K562 (cell line): Measurements from ENCODE around the gene TAF8. TPM values are rescaled to one million over a fixed set of nuclear protein-coding genes. Genes with fewer than 3 reads are reported as not detected.

Source experiments
- ATF3 ChIP-seq, 2 experiments: fragments of 450-650 bp in 1 of 2; sonication (generic) in 1 of 2; formaldehyde crosslinking in 1 of 2; IDR thresholded peaks in 1 of 2; conservative IDR thresholded peaks in 1 of 2; 2 replicates each; pipeline versions ENCODE4 v1.6.1 to v1.8.1; 2016 to 2023; ENCODE audit warnings: mild to moderate bottlenecking in 2 of 2, moderate library complexity in 2 of 2, inconsistent platforms in 1 of 2, missing genetic modification reagents in 1 of 2
- DMBX1 ChIP-seq: fragments of 250-450 bp; sonication (Bioruptor Pico); IDR thresholded peaks from 2 replicates; pipeline ENCODE4 v1.8.0; 2022; ENCODE audit warnings: inconsistent platforms, mild to moderate bottlenecking, moderate library complexity, borderline replicate concordance
- HINFP ChIP-seq: fragments of 450-650 bp; conservative IDR thresholded peaks from 2 replicates; pipeline ENCODE4 v1.6.1; 2016; ENCODE audit warnings: missing genetic modification characterization, low read depth, mild to moderate bottlenecking, control low read depth, missing compliant biosample characterization
- HLTF ChIP-seq: fragments of 450-650 bp; IDR thresholded peaks from 2 replicates; pipeline ENCODE4 v1.6.1; 2016
- ILK ChIP-seq: fragments of 450-650 bp; IDR thresholded peaks from 2 replicates; pipeline ENCODE4 v1.6.1; 2016; ENCODE audit warnings: missing genetic modification characterization, low read depth, mild to moderate bottlenecking, missing compliant biosample characterization, moderate library complexity, borderline replicate concordance
- KLF1 ChIP-seq: fragments of 450-650 bp; IDR thresholded peaks from 2 replicates; pipeline ENCODE4 v1.6.1; 2016; ENCODE audit warnings: missing genetic modification characterization, missing compliant biosample characterization
- MAFF ChIP-seq: IDR thresholded peaks from 2 replicates; pipeline ENCODE4 v1.6.1; 2012; ENCODE audit warnings: low read length, improper control_type of control experiment
- MNT ChIP-seq, 2 experiments: fragments of 450-650 bp; conservative IDR thresholded peaks; 2 replicates each; pipeline ENCODE4 v1.6.1; 2017; ENCODE audit warnings: mild to moderate bottlenecking in 2 of 2, moderate library complexity in 2 of 2
- MTA1 ChIP-seq: fragments of 450-650 bp; IDR thresholded peaks from 2 replicates; pipeline ENCODE4 v1.6.1; 2017; ENCODE audit warnings: borderline replicate concordance
- MYC ChIP-seq, 2 experiments: fragments of 250-450 bp in 1 of 2; sonication (Bioruptor Pico) in 1 of 2; IDR thresholded peaks; 2 replicates each; pipeline versions ENCODE4 v1.5.1 to v1.6.1; 2012 to 2021; ENCODE audit warnings: low read depth in 2 of 2, borderline replicate concordance in 1 of 2, improper control_type of control experiment in 1 of 2, low read length in 1 of 2, mild to moderate bottlenecking in 1 of 2, moderate library complexity in 1 of 2
- MYNN ChIP-seq, 2 experiments: sonication (generic); formaldehyde crosslinking in 1 of 2; IDR thresholded peaks; 2 replicates each; pipeline versions ENCODE4 v1.5.0 to v1.6.1; 2016 to 2020; ENCODE audit warnings: antibody characterized with exemption in 1 of 2, missing genetic modification reagents in 1 of 2
- POLR3A ChIP-seq: IDR thresholded peaks from 2 replicates; pipeline ENCODE4 v1.6.1; 2011; ENCODE audit warnings: borderline replicate concordance, mild to moderate bottlenecking, moderate library complexity; ENCODE audit not compliant: insufficient read length, insufficient read depth; ENCODE audit errors: extremely low read depth
- RBFOX2 ChIP-seq: fragments of 200-400 bp; formaldehyde crosslinking; IDR thresholded peaks from 2 replicates; pipeline ENCODE4 v1.6.1; 2017; ENCODE audit warnings: low read depth, mild to moderate bottlenecking, low read length, moderate library complexity
- RBM15 ChIP-seq: fragments of 200-400 bp; formaldehyde crosslinking; IDR thresholded peaks from 2 replicates; pipeline ENCODE4 v1.6.1; 2018; ENCODE audit warnings: mild to moderate bottlenecking, low read length, moderate library complexity; ENCODE audit not compliant: insufficient read depth
- RCOR1 ChIP-seq, 2 experiments: IDR thresholded peaks; 2 replicates each; pipeline ENCODE4 v1.6.1; 2012; ENCODE audit warnings: low read depth in 2 of 2, low read length in 2 of 2, borderline replicate concordance in 1 of 2, improper control_type of control experiment in 1 of 2
- RUNX1 ChIP-seq: sonication (generic); IDR thresholded peaks from 2 replicates; pipeline ENCODE4 v1.6.1; 2016; ENCODE audit warnings: antibody characterized with exemption, low read depth
- ZC3H4 ChIP-seq: sonication (generic); formaldehyde crosslinking; IDR thresholded peaks from 2 replicates; pipeline ENCODE4 v1.9.0; 2021; ENCODE audit warnings: missing genetic modification reagents, borderline replicate concordance
- ZNF316 ChIP-seq: fragments of 450-650 bp; IDR thresholded peaks from 2 replicates; pipeline ENCODE4 v1.6.1; 2016
- ZNF512 ChIP-seq: IDR thresholded peaks from 2 replicates; pipeline ENCODE4 v1.6.1; 2016; ENCODE audit warnings: missing genetic modification characterization, missing compliant biosample characterization
- ZNF644 ChIP-seq: fragments of 200-800 bp; sonication (Bioruptor generic); IDR thresholded peaks from 2 replicates; pipeline ENCODE4 v1.6.1; 2016; ENCODE audit warnings: low read depth, missing genetic modification characterization, missing compliant biosample characterization
- polyA plus RNA-seq, 8 experiments: library from polyadenylated mRNA; depleted of rRNA in 4 of 8; stranded (reverse) in 5 of 8; unstranded in 3 of 8; fragments of >200 nt; fragmentation: Nextera tagmentation in 2 of 8; fragmentation: Illumina TruSeq in 1 of 8; extraction: Ambion mirVana in 2 of 8; extraction: Trizol in 1 of 8; gene quantifications; 2 replicates each; pipeline versions ENCODE4 v1.2.1 to v1.2.3, GENCODE V29; 2011 to 2014; ENCODE audit warnings: inconsistent platforms in 1 of 8, missing spikeins in 1 of 8
- total RNA-seq, 7 experiments: library from RNA; depleted of rRNA in 6 of 7; stranded (reverse); fragments of >200 nt in 6 of 7; fragmentation: Illumina TruSeq in 2 of 7; extraction: Trizol in 2 of 7; gene quantifications; 2 replicates each; pipeline versions ENCODE4 v1.2.1 to v1.2.3, GENCODE V29; 2011 to 2021; ENCODE audit warnings: low replicate concordance in 1 of 7

The TAF8 gene
- total and polyA plus RNA-seq, 9 of the 15 experiments (the other 6 are each of a cell fraction or from before 2014, with no cell fraction given) = 29.4 to 84.0 (median 52.6) TPM

- 0 out of 2 replicates have a peak, but pooled peaks have one; percentile 11 for TF ChIP-seq KLF1 (tag)
- TF ChIP-seq DMBX1 (CRISPR knock-in tag) = peak; percentile 18; the same call in 1 of the 2 replicates
- peak; percentile 82 for TF ChIP-seq ATF3 (IDR thresholded peaks at IDR 0.05)
- TF ChIP-seq ATF3 (CRISPR knock-in tag; conservative IDR thresholded peaks at IDR 0.05) = 0 out of 2 replicates have a peak, but pooled peaks have one; percentile 50
- no peak for TF ChIP-seq RUNX1
- TF ChIP-seq MNT (conservative IDR thresholded peaks at IDR 0.05) = 0 out of 4 replicates have a peak, but pooled peaks of 1 of the 2 experiments have one; percentile 9
- TF ChIP-seq RBM15 = no peak
- 0 out of 2 replicates have a peak, but pooled peaks have one; percentile 22 for TF ChIP-seq MYNN (IDR thresholded peaks at IDR 0.05)
- TF ChIP-seq MYNN (CRISPR knock-in tag; IDR thresholded peaks at IDR 0.05) = no peak
- no peak for TF ChIP-seq ILK (tag)
- TF ChIP-seq ZC3H4 (CRISPR knock-in tag) = no peak
- peak; percentile 51; the same call in 1 of the 2 replicates for TF ChIP-seq MTA1
- peak in 1 of 2 experiments; percentile 88; a peak in 1 of 4 replicates for TF ChIP-seq RCOR1 (IDR thresholded peaks at IDR 0.05; ENCODE audit: borderline replicate concordance in 1 of 2, low read depth in 2 of 2, low read length in 2 of 2)
- TF ChIP-seq RBFOX2 = peak; percentile 29; the same call in 1 of the 2 replicates
- TF ChIP-seq MAFF = peak; percentile 92
- TF ChIP-seq HINFP = peak; percentile 91
- no peak; the same call in 1 of the 2 replicates for TF ChIP-seq MYC (IDR thresholded peaks at IDR 0.05; ENCODE audit: low read depth, low read length)
- no peak for TF ChIP-seq MYC (CRISPR knock-in tag; IDR thresholded peaks at IDR 0.05; ENCODE audit: borderline replicate concordance, low read depth)
- TF ChIP-seq ZNF512 = no peak
- no peak for TF ChIP-seq POLR3A
- no peak for TF ChIP-seq HLTF
- no peak for TF ChIP-seq ZNF644 (tag)
- TF ChIP-seq ZNF316 = peak; percentile 97
Measured at GRCh38 chr6:42136508-42137193, 86.3 kb downstream of the TAF8 start (continued).
